Heart left ventricle (tissue), 16 donors: ENCODE measurements around the gene IGSF8. TPM values are rescaled to one million over a fixed set of nuclear protein-coding genes. Genes with fewer than 3 reads are reported as not detected.

Experiments used
- ATAC-seq, 4 donors: fragments of 200-7000 bp; cut with Tn5 transposase; one replicate each; pipeline ENCODE4 v1.9.1; 2020 to 2022; ENCODE audit warnings: moderate library complexity in 4 of 4, mild to moderate bottlenecking in 3 of 4, moderate number of reproducible peaks in 1 of 4
- DNase-seq, 5 donors: peaks; one replicate each; pipeline ENCODE4 v3.0.0-alpha.2; 2020
- H3K27ac ChIP-seq, 12 donors: fragments of 200-600 bp; sonication (generic) in 4 of 12; one replicate each; pipeline versions ENCODE4 v1.5.0 to v1.8.0; 2016 to 2022; ENCODE audit warnings: mild to moderate bottlenecking in 2 of 12
- H3K27me3 ChIP-seq, 9 donors: fragments of 200-600 bp; sonication (generic) in 2 of 9; one replicate each; pipeline versions ENCODE4 v1.5.1 to v1.8.0; 2016 to 2022; ENCODE audit warnings: mild to moderate bottlenecking in 3 of 9
- H3K36me3 ChIP-seq, 9 donors: fragments of 200-600 bp; sonication (generic) in 2 of 9; one replicate each; pipeline versions ENCODE4 v1.5.0 to v1.8.0; 2018 to 2022; ENCODE audit warnings: mild to moderate bottlenecking in 2 of 9
- H3K4me1 ChIP-seq, 12 donors: fragments of 200-600 bp; sonication (generic) in 4 of 12; one replicate each; pipeline versions ENCODE4 v1.5.0 to v1.8.0; 2016 to 2022; ENCODE audit warnings: mild to moderate bottlenecking in 3 of 12
- H3K4me3 ChIP-seq, 12 donors: fragments of 200-600 bp; sonication (generic) in 4 of 12; one replicate each; pipeline versions ENCODE4 v1.5.0 to v1.8.0; 2017 to 2022; ENCODE audit warnings: mild to moderate bottlenecking in 9 of 12, moderate library complexity in 4 of 12
- H3K9me3 ChIP-seq, 12 donors: fragments of 200-600 bp; sonication (generic) in 4 of 12; one replicate each; pipeline versions ENCODE4 v1.5.0 to v1.8.0; 2016 to 2022; ENCODE audit warnings: mild to moderate bottlenecking in 1 of 12
- POLR2A ChIP-seq, 2 donors: fragments of 450-650 bp; IDR thresholded peaks; one replicate each; pipeline ENCODE4 v1.6.1; 2017; ENCODE audit warnings: antibody characterized with exemption in 2 of 2, mild to moderate bottlenecking in 2 of 2, moderate library complexity in 2 of 2
- WGBS, 4 donors: extraction: QIAGEN DNeasy Blood & Tissue Kit in 2 of 4; methylation state at CpG; one replicate each; pipeline versions ENCODE4 v1.1.5 to v1.1.7; 2013 to 2018; 5-methylcytosine and 5-hydroxymethylcytosine counted together
- intact Hi-C, 10 donors: fragments of 100-400 bp; cut with DNase I; formaldehyde crosslinking; loops; one replicate each; pipeline versions ENCODE4 v1.11.1 to v1.14.2; 2022
- polyA plus RNA-seq, 2 donors: library from polyadenylated mRNA; stranded (reverse); fragments of 200-250 nt; gene quantifications; one replicate each; pipeline ENCODE4 v1.2.3, GENCODE V29; 2013
- total RNA-seq, 9 donors: library from RNA; depleted of rRNA in 2 of 9; stranded (reverse); fragments of >200 nt in 2 of 9; fragmentation: NEBNext Ultra II Directional in 3 of 9; extraction: Animal tissue kit (Norgen Biotek cat#: 25700) in 3 of 9; gene quantifications; one replicate each; pipeline versions ENCODE4 v1.1.0 to v1.2.4, GENCODE V29; 2016 to 2023
- TF ChIP-seq, protein P1 (sequence below), 12 donors: fragments of 200-600 bp; sonication (generic) in 4 of 12; IDR thresholded peaks; one replicate each; pipeline versions ENCODE4 v1.5.0 to v1.8.0; 2018 to 2022; ENCODE audit warnings: antibody characterized with exemption in 12 of 12, mild to moderate bottlenecking in 5 of 12
- donor health status: ischemic (EF 13 %, LVEDD 7.1; RV severe dilation, severe dysfunction).
- donor health status: healthy with polysubstance abuse.
- donor health status: DM: no; HTN: yes; CAD: no.
- donor health status: DM: no; HTN: no; CAD: no.
- donor health status: ischemic (EF 25% LVEDD 6.9; RV normal size, moderate dysfunction).
- donor health status: ischemic (EF 25% LVEDD 5.7; RV mildly dilated, moderate dysfunction).
- donor health status: healthy.
- donor health status: DM: yes; HTN: yes; CAD: no.
- donor health status: ischemic (EF 35%, LVEDD 5.7; RV mildly dilated, moderate dysfunction).
- donor health status: nonischemic (EF 11% LVEDD 7.7; RV severe dilation, severe dysfunction).
- donor health status: DM: yes; HTN: yes; CAD: no.
- donor health status: PGD.
- donor health status: ischemic (EF 29% LVEDD 5.4; RV normal size, mild dysfunction).
- donor health status: nonischemic (EF 23%, LVEDD 6.1; RV moderate dilation, normal function).

Gene IGSF8
- total and polyA plus RNA-seq, 11 donors = 15.0 to 49.3 (median 24.8) TPM

- ATAC-seq (peak in 1 of 4 donors; percentile 39), DNase-seq (no peak)
- intact Hi-C loops = no loop called here
- Histone ChIP-seq H3K27ac (no peak overlapping the region), H3K4me3 (no peak overlapping the region), H3K4me1 (no peaks in the 10 kb centered on the region), H3K36me3 (no peaks in the 10 kb centered on the region), H3K9me3 (no peaks in the 10 kb centered on the region), H3K27me3 (peaks cover 0 to 33% (median 0%) of the 10 kb centered on the region in 9 donors)
- TF ChIP-seq, protein P1, sequence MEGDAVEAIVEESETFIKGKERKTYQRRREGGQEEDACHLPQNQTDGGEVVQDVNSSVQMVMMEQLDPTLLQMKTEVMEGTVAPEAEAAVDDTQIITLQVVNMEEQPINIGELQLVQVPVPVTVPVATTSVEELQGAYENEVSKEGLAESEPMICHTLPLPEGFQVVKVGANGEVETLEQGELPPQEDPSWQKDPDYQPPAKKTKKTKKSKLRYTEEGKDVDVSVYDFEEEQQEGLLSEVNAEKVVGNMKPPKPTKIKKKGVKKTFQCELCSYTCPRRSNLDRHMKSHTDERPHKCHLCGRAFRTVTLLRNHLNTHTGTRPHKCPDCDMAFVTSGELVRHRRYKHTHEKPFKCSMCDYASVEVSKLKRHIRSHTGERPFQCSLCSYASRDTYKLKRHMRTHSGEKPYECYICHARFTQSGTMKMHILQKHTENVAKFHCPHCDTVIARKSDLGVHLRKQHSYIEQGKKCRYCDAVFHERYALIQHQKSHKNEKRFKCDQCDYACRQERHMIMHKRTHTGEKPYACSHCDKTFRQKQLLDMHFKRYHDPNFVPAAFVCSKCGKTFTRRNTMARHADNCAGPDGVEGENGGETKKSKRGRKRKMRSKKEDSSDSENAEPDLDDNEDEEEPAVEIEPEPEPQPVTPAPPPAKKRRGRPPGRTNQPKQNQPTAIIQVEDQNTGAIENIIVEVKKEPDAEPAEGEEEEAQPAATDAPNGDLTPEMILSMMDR (IDR thresholded peaks at IDR 0.05) = peak in 8 of 12 donors; percentile 8 to 39 (median 21)
- no peak for TF ChIP-seq POLR2A (IDR thresholded peaks at IDR 0.05)
- WGBS, 4 donors = 30 to 45% (median 37%) methylated on average over 2 of the region's 2 CpGs
Measured at GRCh38 chr1:160058087-160058486, 40.3 kb downstream of the IGSF8 start.

DNA sequence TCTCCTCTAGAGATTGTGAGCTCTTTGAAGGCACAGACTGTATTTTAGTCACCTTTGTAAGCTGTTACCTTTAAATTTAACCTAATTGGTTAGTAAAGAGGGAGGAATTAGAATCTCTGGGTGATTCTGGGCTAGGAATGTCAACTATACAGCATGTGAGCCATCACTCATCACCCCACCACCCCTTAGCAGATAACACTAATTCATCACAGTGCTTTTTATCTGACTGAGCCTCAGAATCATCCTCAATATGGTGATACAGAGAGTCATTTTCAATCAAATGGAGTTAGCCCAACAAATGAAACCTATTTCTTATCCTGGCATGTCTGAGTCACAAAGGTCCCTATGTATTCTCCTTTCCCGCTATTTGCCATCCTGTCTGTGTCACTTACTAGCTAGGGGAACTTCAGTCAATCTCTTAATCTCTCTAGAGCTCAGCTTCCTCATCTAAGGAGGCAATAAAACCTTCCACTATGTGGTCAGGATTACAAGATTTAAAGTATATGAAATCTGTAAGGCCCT is 41.7 kb downstream of the IGSF8 start:
- ATAC-seq = no peak
- 55 to 73% (median 63%) methylated on average over 1 of the region's 1 CpG for whole genome bisulfite sequencing, 4 donors
- Histone ChIP-seq H3K4me1 (no peaks in the 10 kb centered on the region), H3K27ac (no peak overlapping the region), H3K9me3 (no peaks in the 10 kb centered on the region), H3K4me3 (no peak overlapping the region), H3K27me3 (peaks cover 0 to 25% (median 0%) of the 10 kb centered on the region in 9 donors), H3K36me3 (no peaks in the 10 kb centered on the region)
- TF ChIP-seq, protein P1 (IDR thresholded peaks at IDR 0.05) = no peak
- TF ChIP-seq POLR2A (IDR thresholded peaks at IDR 0.05) = no peak
- DNase-seq = no peak
- intact Hi-C loops = no loop called here

DNA sequence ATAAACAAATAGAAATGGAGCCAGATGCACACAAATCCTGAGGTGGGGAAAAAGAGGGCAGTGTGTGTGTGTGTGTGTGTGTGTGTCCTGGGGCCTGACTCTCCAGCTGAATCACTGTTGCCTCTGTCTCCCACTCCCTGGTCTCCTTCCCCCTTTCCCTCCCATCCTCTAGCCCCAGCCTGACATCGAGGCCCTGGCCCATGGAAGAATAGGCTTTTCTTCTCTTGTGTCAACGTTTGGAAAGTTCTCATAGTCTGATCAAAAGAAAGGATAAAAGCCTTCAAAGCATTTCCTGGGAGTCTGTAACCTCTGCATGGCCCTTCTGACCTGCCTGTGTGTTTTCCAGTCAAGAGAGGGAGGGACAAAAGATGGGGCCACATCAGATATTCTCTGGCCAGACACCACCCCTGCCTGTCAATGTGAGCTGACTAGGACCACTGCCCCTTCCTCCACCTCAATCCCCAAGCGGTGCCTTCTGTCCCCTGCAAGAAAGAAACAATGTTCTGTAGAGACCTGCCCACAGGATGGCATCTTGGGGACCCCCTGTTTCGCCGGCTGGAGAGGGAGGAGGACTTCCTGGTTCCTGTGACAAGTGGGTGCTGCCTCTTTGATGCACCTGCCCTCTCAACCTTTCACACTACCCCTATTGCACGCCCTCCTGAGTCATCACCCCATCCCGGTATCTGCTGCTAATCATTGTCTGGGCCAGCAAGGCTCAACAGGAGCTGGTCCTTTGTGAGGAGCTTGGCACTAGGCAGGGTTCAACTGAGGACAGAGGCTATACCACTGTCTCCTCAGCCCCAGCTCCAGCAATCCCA is 44.7 kb downstream of the IGSF8 start:
- TF ChIP-seq, protein P1 (IDR thresholded peaks at IDR 0.05) = no peak
- no peak for TF ChIP-seq POLR2A (IDR thresholded peaks at IDR 0.05)
- Histone ChIP-seq H3K27ac (no peak overlapping the region), H3K9me3 (no peaks in the 10 kb centered on the region), H3K27me3 (peaks cover 0 to 29% (median 0%) of the 10 kb centered on the region in 9 donors), H3K4me3 (no peak overlapping the region), H3K36me3 (no peaks in the 10 kb centered on the region), H3K4me1 (no peaks in the 10 kb centered on the region)
- DNase-seq (no peak), ATAC-seq (no peak)
- intact Hi-C loops = no loop called here
- 61 to 72% (median 68%) methylated on average over 7 of the region's 7 CpGs for WGBS, 4 donors

DNA sequence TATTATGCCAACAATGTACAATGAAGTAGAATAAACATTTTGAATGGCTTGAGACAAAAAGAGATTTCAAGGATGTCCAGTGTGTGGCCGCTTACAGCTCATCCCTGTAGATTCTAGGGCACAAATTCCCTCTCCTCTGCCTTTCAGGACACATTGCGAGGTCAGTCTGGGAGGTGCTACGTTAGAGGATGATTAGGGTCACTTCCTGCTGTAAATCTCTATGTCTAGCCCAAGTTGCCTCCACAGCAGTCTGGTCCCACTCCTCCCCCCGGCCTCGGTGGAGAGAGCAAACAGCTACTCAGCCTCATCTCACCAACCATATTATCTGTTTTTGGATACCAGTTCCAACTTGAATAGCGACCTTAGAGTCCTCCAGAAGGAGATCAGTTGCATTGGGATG is 45.5 kb downstream of the IGSF8 start:
- no peak for ATAC-seq
- Histone ChIP-seq H3K4me1 (no peaks in the 10 kb centered on the region), H3K36me3 (no peaks in the 10 kb centered on the region), H3K27ac (no peak overlapping the region), H3K27me3 (peaks cover 0 to 29% (median 0%) of the 10 kb centered on the region in 9 donors), H3K4me3 (no peak overlapping the region), H3K9me3 (no peaks in the 10 kb centered on the region)
- WGBS, 4 donors = 71 to 73% (median 71%) methylated on average over 6 of the region's 6 CpGs
- intact Hi-C loops = no loop called here
- TF ChIP-seq POLR2A (IDR thresholded peaks at IDR 0.05) = no peak
- TF ChIP-seq, protein P1 (IDR thresholded peaks at IDR 0.05) = no peak
- no peak for DNase-seq
